HG03139 (cell line): ENCODE results near the gene ZNF300.
"Not testable (repeated sequence)": the region's sequence is repeated elsewhere in the genome, so short reads cannot be mapped to it uniquely, and the experiment has no call there.

Experiments used
- ATAC-seq: cut with Tn5 transposase; IDR thresholded peaks from one replicate; pipeline ENCODE4 v1.9.1; 2021; ENCODE audit not compliant: unreplicated experiment

ZNF300 gene

DNA sequence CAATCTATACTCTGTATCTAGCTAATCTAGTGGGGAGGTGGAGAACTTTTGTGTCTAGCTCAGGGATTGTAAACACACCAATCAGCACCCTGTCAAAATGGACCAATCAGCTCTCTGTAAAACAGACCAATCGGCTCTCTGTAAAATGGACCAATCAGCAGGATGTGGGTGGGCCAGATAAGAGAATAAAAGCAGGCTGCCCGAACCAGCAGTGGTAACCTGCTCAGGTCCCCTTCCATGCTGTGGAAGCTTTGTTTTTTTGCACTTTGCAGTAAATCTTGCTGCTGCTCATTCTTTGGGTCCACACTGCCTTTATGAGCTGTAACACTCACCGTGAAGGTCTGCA lies 58.5 kb downstream of the ZNF300 start, which contains the start of gene IRGM:
Gene IRGM (plus strand): TSS at position 214 of the 346 bp plus-strand sequence. CDS start 1,603 bp downstream, outside the sequence.
- ATAC-seq = not testable (repeated sequence)

DNA sequence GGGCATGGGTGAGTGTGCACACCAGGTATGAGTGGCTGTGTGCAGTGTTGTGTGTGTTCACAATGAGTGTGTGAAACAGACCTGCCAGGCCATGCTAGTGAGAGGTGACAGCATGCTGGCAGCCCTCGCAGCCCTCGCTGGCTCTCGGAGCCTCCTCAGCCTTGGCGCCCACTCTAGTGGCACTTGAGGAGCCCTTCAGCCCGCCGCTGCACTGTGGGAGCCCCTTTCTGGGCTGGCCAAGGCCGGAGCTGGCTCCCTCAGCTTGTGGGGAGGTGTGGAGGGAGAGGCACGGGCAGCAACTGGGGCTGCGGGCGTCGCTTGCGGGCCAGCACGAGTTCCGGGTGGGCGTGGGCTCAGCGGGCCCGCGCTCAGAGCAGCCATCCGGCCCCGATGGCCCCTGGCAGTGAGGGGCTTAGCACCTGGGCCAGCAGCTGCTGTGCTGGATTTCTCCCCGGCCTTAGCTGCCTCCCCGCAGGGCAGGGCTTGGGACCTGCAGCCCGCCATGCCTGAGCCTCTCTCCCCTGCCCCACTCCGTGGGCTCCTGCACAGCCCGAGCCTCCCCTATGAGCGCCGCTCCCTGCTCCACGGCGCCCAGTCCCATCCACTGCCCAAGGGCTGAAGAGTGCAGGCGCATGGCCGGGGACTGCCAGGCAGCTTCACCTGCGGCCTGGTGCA lies 59.5 kb downstream of the ZNF300 start:
- not testable (repeated sequence) for ATAC-seq
